Tibial nerve (tissue), 4 donors: ENCODE results near the gene PCBP3.

ENCODE experiments used
- EP300 ChIP-seq, 2 donors: sonication (generic); formaldehyde crosslinking; IDR thresholded peaks; one replicate each; pipeline ENCODE4 v1.6.1; 2017; ENCODE audit warnings: antibody characterized with exemption in 2 of 2, mild to moderate bottlenecking in 1 of 2
- POLR2A ChIP-seq, 2 donors: fragments of 450-650 bp; IDR thresholded peaks; one replicate each; pipeline ENCODE4 v1.6.1; 2017; ENCODE audit warnings: antibody characterized with exemption in 2 of 2, mild to moderate bottlenecking in 2 of 2, moderate library complexity in 2 of 2
- TF ChIP-seq, protein P1 (sequence below), 5 experiments: fragments of 200-600 bp in 3 of 5; fragments of 450-650 bp in 2 of 5; sonication (generic) in 3 of 5; IDR thresholded peaks; one replicate each; pipeline ENCODE4 v1.5.1; 2016 to 2019; ENCODE audit warnings: antibody characterized with exemption in 5 of 5, mild to moderate bottlenecking in 3 of 5, moderate library complexity in 2 of 5

DNA sequence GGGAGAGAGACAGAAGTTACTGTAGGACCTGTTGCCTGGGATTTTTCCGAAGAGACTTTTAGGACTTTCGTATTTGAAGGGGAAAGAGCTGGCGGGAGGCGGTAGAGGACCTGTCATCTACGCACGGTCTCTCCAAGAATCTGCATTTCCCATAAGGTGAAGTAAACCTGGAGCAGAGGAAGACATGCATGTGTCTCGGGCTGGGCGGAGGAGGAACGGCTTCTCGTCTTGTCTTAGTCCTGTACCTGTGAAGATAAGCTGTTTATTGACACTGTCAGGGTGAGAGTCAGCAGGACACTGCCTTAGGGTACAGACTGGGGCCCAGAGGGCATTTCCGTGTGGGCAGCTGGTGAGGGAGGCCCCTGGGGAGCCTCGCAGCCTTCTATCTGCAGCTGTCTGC is 214.7 kb downstream of the PCBP3 start:
- TF ChIP-seq, protein P1, sequence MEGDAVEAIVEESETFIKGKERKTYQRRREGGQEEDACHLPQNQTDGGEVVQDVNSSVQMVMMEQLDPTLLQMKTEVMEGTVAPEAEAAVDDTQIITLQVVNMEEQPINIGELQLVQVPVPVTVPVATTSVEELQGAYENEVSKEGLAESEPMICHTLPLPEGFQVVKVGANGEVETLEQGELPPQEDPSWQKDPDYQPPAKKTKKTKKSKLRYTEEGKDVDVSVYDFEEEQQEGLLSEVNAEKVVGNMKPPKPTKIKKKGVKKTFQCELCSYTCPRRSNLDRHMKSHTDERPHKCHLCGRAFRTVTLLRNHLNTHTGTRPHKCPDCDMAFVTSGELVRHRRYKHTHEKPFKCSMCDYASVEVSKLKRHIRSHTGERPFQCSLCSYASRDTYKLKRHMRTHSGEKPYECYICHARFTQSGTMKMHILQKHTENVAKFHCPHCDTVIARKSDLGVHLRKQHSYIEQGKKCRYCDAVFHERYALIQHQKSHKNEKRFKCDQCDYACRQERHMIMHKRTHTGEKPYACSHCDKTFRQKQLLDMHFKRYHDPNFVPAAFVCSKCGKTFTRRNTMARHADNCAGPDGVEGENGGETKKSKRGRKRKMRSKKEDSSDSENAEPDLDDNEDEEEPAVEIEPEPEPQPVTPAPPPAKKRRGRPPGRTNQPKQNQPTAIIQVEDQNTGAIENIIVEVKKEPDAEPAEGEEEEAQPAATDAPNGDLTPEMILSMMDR (IDR thresholded peaks at IDR 0.05) = no peak
- TF ChIP-seq EP300 (IDR thresholded peaks at IDR 0.05) (no peak), POLR2A (IDR thresholded peaks at IDR 0.05) (no peak)
